IMR-90 (cell line): ENCODE measurements around the gene ZDHHC11B. TPM values are rescaled to one million over a fixed set of nuclear protein-coding genes. Genes with fewer than 3 reads are reported as not detected.

Experiments used
- ATAC-seq: fragments of 200-7000 bp; cut with Tn5 transposase; 2 replicates; pipeline ENCODE4 v1.9.1; 2020; ENCODE audit warnings: low read depth, mild to moderate bottlenecking, moderate library complexity
- BruUV-seq: library from RNA; stranded (reverse); fragments of 400-500 nt; replicated peaks from 2 replicates; lab custom pipeline; 2021; lab: Mats Ljungman, UMichigan
- CTCF ChIA-PET: fragments of 300-600 bp; formaldehyde crosslinking; extraction: SDS; loops from one replicate; lab custom pipeline; 2021; ENCODE audit warnings: antibody characterized with exemption; lab: Yijun Ruan, JAX
- POLR2A ChIA-PET: fragments of 300-600 bp; sonication (Branson Sonifier 250); formaldehyde crosslinking; loops from one replicate; lab custom pipeline; 2022; ENCODE audit warnings: antibody characterized with exemption; ENCODE audit not compliant: unreplicated experiment; lab: Charles Lee
- DNase-seq: peaks from one replicate; pipeline ENCODE4 v3.0.0; 2013
- H2AFZ ChIP-seq: replicated peaks from 2 replicates; pipeline ENCODE3; 2013; ENCODE audit warnings: low read length, mild to moderate bottlenecking; ENCODE audit not compliant: poor library complexity
- H2AK5ac ChIP-seq: 2 replicates; pipeline ENCODE4 v1.6.1; 2013; ENCODE audit warnings: low read depth, low read length, inconsistent platforms
- H2AK9ac ChIP-seq: replicated peaks from 2 replicates; pipeline ENCODE3; 2013; ENCODE audit warnings: mild to moderate bottlenecking, low read depth, low read length, moderate library complexity; ENCODE audit not compliant: poor library complexity
- H2BK120ac ChIP-seq: 2 replicates; pipeline ENCODE4 v1.6.1; 2013; ENCODE audit warnings: low read depth, low read length, inconsistent platforms
- H2BK15ac ChIP-seq: 3 replicates; pipeline ENCODE4 v1.6.1; 2013; ENCODE audit warnings: low read depth, low read length, inconsistent platforms
- H2BK20ac ChIP-seq: 2 replicates; pipeline ENCODE4 v1.6.1; 2013; ENCODE audit warnings: low read depth, mild to moderate bottlenecking, inconsistent platforms, low read length, moderate library complexity
- H2BK5ac ChIP-seq: 2 replicates; pipeline ENCODE4 v1.6.1; 2013; ENCODE audit warnings: mild to moderate bottlenecking, low read depth, low read length, inconsistent platforms; ENCODE audit not compliant: poor library complexity, severe bottlenecking
- H3K14ac ChIP-seq: replicated peaks from 2 replicates; pipeline ENCODE4 v1.6.1; 2013; ENCODE audit warnings: low read depth, low read length, inconsistent platforms
- H3K18ac ChIP-seq: 2 replicates; pipeline ENCODE4 v1.6.1; 2013; ENCODE audit warnings: low read depth, low read length, control low read depth
- H3K23ac ChIP-seq: 2 replicates; pipeline ENCODE4 v1.6.1; 2013; ENCODE audit warnings: low read depth, low read length, inconsistent platforms
- H3K27ac ChIP-seq: 2 replicates; pipeline ENCODE4 v1.5.1; 2013; ENCODE audit warnings: mild to moderate bottlenecking, control low read depth, low read length; ENCODE audit not compliant: insufficient read depth
- H3K27me3 ChIP-seq: 2 replicates; pipeline ENCODE4 v1.6.1; 2013; ENCODE audit warnings: low read length; ENCODE audit not compliant: control insufficient read depth, insufficient read depth
- H3K36me3 ChIP-seq: 2 replicates; pipeline ENCODE4 v1.6.1; 2013; ENCODE audit warnings: low read length, mixed read lengths; ENCODE audit not compliant: control insufficient read depth, insufficient read depth
- H3K4ac ChIP-seq: 2 replicates; pipeline ENCODE4 v1.6.1; 2013; ENCODE audit warnings: low read depth, low read length, inconsistent platforms
- H3K4me1 ChIP-seq: 2 replicates; pipeline ENCODE4 v1.6.1; 2013; ENCODE audit warnings: low read length, mixed read lengths; ENCODE audit not compliant: control insufficient read depth, insufficient read depth
- H3K4me2 ChIP-seq: 2 replicates; pipeline ENCODE4 v1.6.1; 2013; ENCODE audit warnings: low read depth, mild to moderate bottlenecking, control low read depth, low read length, moderate library complexity
- H3K4me3 ChIP-seq: 2 replicates; pipeline ENCODE4 v1.5.1; 2013; ENCODE audit warnings: low read depth, mild to moderate bottlenecking, control low read depth, low read length, moderate library complexity; ENCODE audit not compliant: insufficient read depth
- H3K56ac ChIP-seq: 2 replicates; pipeline ENCODE4 v1.6.1; 2013; ENCODE audit warnings: low read length, inconsistent platforms; ENCODE audit not compliant: insufficient read depth; ENCODE audit errors: extremely low read depth
- H3K79me1 ChIP-seq, 2 experiments: 2 replicates each; pipeline ENCODE4 v1.6.1; 2013; ENCODE audit warnings: low read length in 2 of 2, inconsistent platforms in 1 of 2, low read depth in 1 of 2
- H3K9ac ChIP-seq: 2 replicates; pipeline ENCODE4 v1.6.1; 2013; ENCODE audit warnings: low read depth, low read length, control low read depth
- H3K9me1 ChIP-seq: 2 replicates; pipeline ENCODE4 v1.6.1; 2013; ENCODE audit warnings: low read length, inconsistent platforms; ENCODE audit not compliant: insufficient read depth
- H3K9me3 ChIP-seq: 2 replicates; pipeline ENCODE4 v1.6.1; 2013; ENCODE audit warnings: low read length; ENCODE audit not compliant: control insufficient read depth, insufficient read depth
- H4K20me1 ChIP-seq: 2 replicates; pipeline ENCODE4 v1.6.1; 2013; ENCODE audit warnings: low read length, inconsistent platforms; ENCODE audit not compliant: insufficient read depth
- H4K5ac ChIP-seq: 2 replicates; pipeline ENCODE4 v1.6.1; 2013; ENCODE audit warnings: mild to moderate bottlenecking, low read depth, low read length, control low read depth
- H4K8ac ChIP-seq, 2 experiments: 2 replicates each; pipeline ENCODE4 v1.6.1; 2013; ENCODE audit warnings: low read depth in 2 of 2, low read length in 2 of 2, control low read depth in 1 of 2, inconsistent platforms in 1 of 2
- H4K91ac ChIP-seq: 2 replicates; pipeline ENCODE4 v1.6.1; 2013; ENCODE audit warnings: low read depth, low read length, inconsistent platforms; ENCODE audit not compliant: insufficient read depth
- BHLHE40 ChIP-seq: fragments of 150-350 bp; IDR thresholded peaks from 2 replicates; pipeline ENCODE4 v1.6.1; 2016; ENCODE audit warnings: mild to moderate bottlenecking, low read depth, low read length
- CEBPB ChIP-seq: IDR thresholded peaks from 2 replicates; pipeline ENCODE4 v1.6.1; 2012; ENCODE audit warnings: low read depth, low read length, improper control_type of control experiment
- CHD1 ChIP-seq: IDR thresholded peaks from 2 replicates; pipeline ENCODE4 v1.6.1; 2012; ENCODE audit warnings: low read depth, low read length, improper control_type of control experiment
- ELK1 ChIP-seq: fragments of 150-350 bp; IDR thresholded peaks from 2 replicates; pipeline ENCODE4 v1.6.1; 2016; ENCODE audit warnings: low read depth, mild to moderate bottlenecking, low read length, moderate library complexity, borderline replicate concordance
- FOS ChIP-seq: fragments of 150-350 bp; IDR thresholded peaks from 2 replicates; pipeline ENCODE4 v1.6.1; 2016; ENCODE audit warnings: low read depth, low read length
- MAFK ChIP-seq: IDR thresholded peaks from 2 replicates; pipeline ENCODE4 v1.6.1; 2012; ENCODE audit warnings: low read depth, low read length, improper control_type of control experiment
- MAZ ChIP-seq: IDR thresholded peaks from 2 replicates; pipeline ENCODE4 v1.6.1; 2012; ENCODE audit warnings: low read depth, mild to moderate bottlenecking, low read length, improper control_type of control experiment, moderate library complexity, borderline replicate concordance
- MXI1 ChIP-seq: IDR thresholded peaks from 2 replicates; pipeline ENCODE4 v1.6.1; 2012; ENCODE audit warnings: low read depth, mild to moderate bottlenecking, low read length, moderate library complexity, borderline replicate concordance
- NFE2L2 ChIP-seq: fragments of 150-350 bp; IDR thresholded peaks from 2 replicates; pipeline ENCODE4 v1.6.1; 2016; ENCODE audit warnings: low read depth, mild to moderate bottlenecking, low read length
- POLR2A ChIP-seq: IDR thresholded peaks from 2 replicates; pipeline ENCODE4 v1.6.1; 2012; ENCODE audit warnings: mild to moderate bottlenecking, low read depth, low read length
- RAD21 ChIP-seq: IDR thresholded peaks from 2 replicates; pipeline ENCODE4 v1.6.1; 2012; ENCODE audit warnings: low read length, improper control_type of control experiment
- RFX5 ChIP-seq: IDR thresholded peaks from 2 replicates; pipeline ENCODE4 v1.8.0; 2012; ENCODE audit warnings: low read depth, mild to moderate bottlenecking, low read length, moderate library complexity
- SMC3 ChIP-seq: fragments of 150-350 bp; IDR thresholded peaks from 2 replicates; pipeline ENCODE4 v1.6.1; 2016; ENCODE audit warnings: low read depth, mild to moderate bottlenecking, antibody characterized with exemption, low read length, moderate library complexity
- WGBS, 2 experiments: methylation state at CpG; one replicate each; pipeline versions ENCODE4 v1.1.5 to v1.1.7; 2013; ENCODE audit warnings: missing lambda C conversion rate in 2 of 2; ENCODE audit not compliant: insufficient read length in 1 of 2; ENCODE audit errors: extremely low coverage in 2 of 2; 5-methylcytosine and 5-hydroxymethylcytosine counted together
- dilution Hi-C: fragments of 300-500 bp; cut with HindIII; formaldehyde crosslinking; loops from one replicate; pipeline ENCODE4 v1.14.3; 2018; ENCODE audit warnings: low sequenced_read_pairs; ENCODE audit not compliant: unreplicated experiment
- in situ Hi-C: fragments of 300-500 bp; cut with MboI; formaldehyde crosslinking; loops from 3 replicates; pipeline ENCODE4 v1.14.3; 2019; ENCODE audit warnings: low sequenced_read_pairs, inconsistent platforms, mixed read lengths
- intact Hi-C: fragments of 100-400 bp; cut with micrococcal nuclease; formaldehyde crosslinking; loops from 2 replicates; pipeline ENCODE4 v1.10.0; 2022
- polyA plus RNA-seq, 3 experiments: library from polyadenylated mRNA; depleted of rRNA; stranded (reverse); fragments of >200 nt; gene quantifications; 2 replicates each; pipeline ENCODE4 v1.2.3, GENCODE V29; 2012; ENCODE audit warnings: low replicate concordance in 1 of 3
- total RNA-seq: library from RNA; depleted of rRNA; stranded (reverse); fragments of >200 nt; gene quantifications from 2 replicates; pipeline ENCODE4 v1.2.3, GENCODE V29; 2012
- TF ChIP-seq, protein P1 (sequence below): fragments of 150-350 bp; IDR thresholded peaks from 2 replicates; pipeline ENCODE4 v1.6.1; 2017; ENCODE audit warnings: mild to moderate bottlenecking, antibody characterized with exemption, low read length, low read depth
- TF ChIP-seq, protein P2 (sequence below): conservative IDR thresholded peaks from 2 replicates; pipeline ENCODE4 v1.5.1; 2012; ENCODE audit warnings: mild to moderate bottlenecking, low read depth, low read length, improper control_type of control experiment

The ZDHHC11B gene
- total and polyA plus RNA-seq, 2 of the 4 experiments (the other 2 are of a cell fraction), result 0.12 TPM; not detected in 1

- H3K9me3 ChIP-seq, result no peaks in the 10 kb centered on the region; the same call in 1 of the 2 replicates
- DNase-seq (no peak), ATAC-seq (no peak)
- no peak overlapping the region for H3K4ac ChIP-seq
- 67% methylated on average over 7 of the region's 24 CpGs; no CpG with 5 or more reads in 1 of the 2 experiments for WGBS, 2 experiments
- no peak overlapping the region for H2AK5ac ChIP-seq
- no TSS peak for BruUV-seq
- H3K23ac ChIP-seq, result no peak overlapping the region
- no peak overlapping the region for H4K91ac ChIP-seq
- H3K4me1 ChIP-seq, result no peaks in the 10 kb centered on the region
- no peaks in the 10 kb centered on the region for H3K27me3 ChIP-seq
- H4K20me1 ChIP-seq, result no peaks in the 10 kb centered on the region
- peak overlapping the region; percentile 21 for H2AFZ ChIP-seq
- no peak overlapping the region for H2BK20ac ChIP-seq
- POLR2A ChIA-PET, result no interaction called here
- intact Hi-C loops (no loop called here), dilution Hi-C loops (no loop called here), in situ Hi-C loops (no loop called here)
- no peak overlapping the region for H3K4me2 ChIP-seq
- no peak overlapping the region for H2BK5ac ChIP-seq
- no peak overlapping the region for H3K14ac ChIP-seq
- no peak overlapping the region for H3K4me3 ChIP-seq
- no peak overlapping the region for H4K8ac ChIP-seq
- TF ChIP-seq, protein P1, sequence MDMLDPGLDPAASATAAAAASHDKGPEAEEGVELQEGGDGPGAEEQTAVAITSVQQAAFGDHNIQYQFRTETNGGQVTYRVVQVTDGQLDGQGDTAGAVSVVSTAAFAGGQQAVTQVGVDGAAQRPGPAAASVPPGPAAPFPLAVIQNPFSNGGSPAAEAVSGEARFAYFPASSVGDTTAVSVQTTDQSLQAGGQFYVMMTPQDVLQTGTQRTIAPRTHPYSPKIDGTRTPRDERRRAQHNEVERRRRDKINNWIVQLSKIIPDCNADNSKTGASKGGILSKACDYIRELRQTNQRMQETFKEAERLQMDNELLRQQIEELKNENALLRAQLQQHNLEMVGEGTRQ, result no peak
- TF ChIP-seq CEBPB (no peak), MXI1 (no peak), BHLHE40 (no peak), MAFK (no peak), NFE2L2 (no peak), ELK1 (no peak), POLR2A (no peak), SMC3 (no peak), FOS (no peak), RFX5 (no peak), MAZ (no peak), CHD1 (no peak), RAD21 (no peak)
- TF ChIP-seq, protein P2, sequence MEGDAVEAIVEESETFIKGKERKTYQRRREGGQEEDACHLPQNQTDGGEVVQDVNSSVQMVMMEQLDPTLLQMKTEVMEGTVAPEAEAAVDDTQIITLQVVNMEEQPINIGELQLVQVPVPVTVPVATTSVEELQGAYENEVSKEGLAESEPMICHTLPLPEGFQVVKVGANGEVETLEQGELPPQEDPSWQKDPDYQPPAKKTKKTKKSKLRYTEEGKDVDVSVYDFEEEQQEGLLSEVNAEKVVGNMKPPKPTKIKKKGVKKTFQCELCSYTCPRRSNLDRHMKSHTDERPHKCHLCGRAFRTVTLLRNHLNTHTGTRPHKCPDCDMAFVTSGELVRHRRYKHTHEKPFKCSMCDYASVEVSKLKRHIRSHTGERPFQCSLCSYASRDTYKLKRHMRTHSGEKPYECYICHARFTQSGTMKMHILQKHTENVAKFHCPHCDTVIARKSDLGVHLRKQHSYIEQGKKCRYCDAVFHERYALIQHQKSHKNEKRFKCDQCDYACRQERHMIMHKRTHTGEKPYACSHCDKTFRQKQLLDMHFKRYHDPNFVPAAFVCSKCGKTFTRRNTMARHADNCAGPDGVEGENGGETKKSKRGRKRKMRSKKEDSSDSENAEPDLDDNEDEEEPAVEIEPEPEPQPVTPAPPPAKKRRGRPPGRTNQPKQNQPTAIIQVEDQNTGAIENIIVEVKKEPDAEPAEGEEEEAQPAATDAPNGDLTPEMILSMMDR, result no peak
- H4K5ac ChIP-seq, result no peak overlapping the region
- peaks cover 7% of the 10 kb centered on the region; the same call in 1 of the 2 replicates for H3K36me3 ChIP-seq
- H3K56ac ChIP-seq, result no peak overlapping the region
- no peak overlapping the region for H2BK15ac ChIP-seq
- no peak overlapping the region for H3K18ac ChIP-seq
- CTCF ChIA-PET, result no interaction called here
- H3K27ac ChIP-seq, result no peak overlapping the region
- no peak overlapping the region for H2AK9ac ChIP-seq
- H3K9me1 ChIP-seq, result no peaks in the 10 kb centered on the region
- H2BK120ac ChIP-seq, result no peak overlapping the region
- no peak overlapping the region for H3K9ac ChIP-seq
- H3K79me1 ChIP-seq, result no peaks in the 10 kb centered on the region
These were observed 120.1 kb downstream of the ZDHHC11B start for GRCh38 chr5:664343-664993.
